H1 (cell line): ENCODE results near the gene SASH3. TPM values are rescaled to one million over a fixed set of nuclear protein-coding genes. Genes with fewer than 3 reads are reported as not detected.

ENCODE experiments used
- CHD7 ChIP-seq: fragments of 300-600 bp; sonication (generic); IDR thresholded peaks from 2 replicates; pipeline ENCODE4 v1.7.1; 2012; ENCODE audit warnings: low read length, moderate library complexity, mild to moderate bottlenecking, inconsistent platforms; ENCODE audit not compliant: insufficient replicate concordance
- CREB1 ChIP-seq: IDR thresholded peaks from 2 replicates; pipeline ENCODE4 v1.6.1; 2012; ENCODE audit warnings: inconsistent platforms
- CTBP2 ChIP-seq: IDR thresholded peaks from 2 replicates; pipeline ENCODE4 v1.7.0; 2011; ENCODE audit warnings: borderline replicate concordance, mild to moderate bottlenecking, moderate library complexity, mixed read lengths, low read length; ENCODE audit not compliant: insufficient read depth, insufficient read length
- EP300 ChIP-seq, 2 experiments: IDR thresholded peaks; 1 replicate in 1 of 2; 2 replicates in 1 of 2; pipeline ENCODE4 v1.6.1; 2011 to 2012; ENCODE audit warnings: low read depth in 2 of 2, low read length in 2 of 2, mild to moderate bottlenecking in 2 of 2, borderline replicate concordance in 1 of 2, inconsistent platforms in 1 of 2, moderate library complexity in 1 of 2
- HDAC2 ChIP-seq, 2 experiments: fragments of 300-600 bp in 1 of 2; sonication (generic) in 1 of 2; IDR thresholded peaks; 2 replicates each; pipeline ENCODE4 v1.6.1; 2011 to 2012; ENCODE audit warnings: low read depth in 2 of 2, low read length in 2 of 2, mild to moderate bottlenecking in 2 of 2, moderate library complexity in 2 of 2, borderline replicate concordance in 1 of 2, inconsistent platforms in 1 of 2
- NRF1 ChIP-seq: IDR thresholded peaks from 2 replicates; pipeline ENCODE4 v1.6.1; 2011; ENCODE audit warnings: mild to moderate bottlenecking, low read depth, low read length, improper control_type of control experiment
- TAF1 ChIP-seq: IDR thresholded peaks from 2 replicates; pipeline ENCODE4 v1.6.1; 2011; ENCODE audit warnings: mild to moderate bottlenecking, low read depth, low read length
- polyA plus RNA-seq, 7 experiments: library from polyadenylated mRNA; depleted of rRNA in 3 of 7; stranded (reverse) in 5 of 7; unstranded in 2 of 7; fragments of >200 nt in 5 of 7; fragments of 200-250 nt in 2 of 7; gene quantifications; 1 replicate in 5 of 7; 2 replicates in 1 of 7; 4 replicates in 1 of 7; pipeline versions ENCODE4 v1.2.1 to v1.2.3, GENCODE V29; 2011 to 2013; ENCODE audit warnings: missing spikeins in 2 of 7, mixed read lengths in 2 of 7
- total RNA-seq: library from RNA; stranded (reverse); fragmentation: NEBNext Ultra II Directional; extraction: Animal tissue kit (Norgen Biotek cat#: 25700); gene quantifications from 2 replicates; pipeline ENCODE4 v1.2.1, GENCODE V29; 2021

Gene SASH3
- total and polyA plus RNA-seq, 2 of the 8 experiments (the other 6 are each of a cell fraction or from before 2014, with no cell fraction given): not detected

GRCh38 chrX:129833153-129833990, 53.6 kb downstream of the SASH3 start (continued):
- TF ChIP-seq CHD7 (no peak), EP300 (IDR thresholded peaks at IDR 0.05; ENCODE audit: borderline replicate concordance in 1 of 2, low read depth in 2 of 2, low read length in 2 of 2) (no peak), TAF1 (no peak), HDAC2 (IDR thresholded peaks at IDR 0.05; ENCODE audit: borderline replicate concordance in 1 of 2, low read depth in 2 of 2, low read length in 2 of 2) (no peak), CTBP2 (no peak), CREB1 (no peak), NRF1 (no peak)
